Endothelial cell of umbilical vein (primary cell): ENCODE results near the gene CCDC121. TPM values are rescaled to one million over a fixed set of nuclear protein-coding genes. Genes with fewer than 3 reads are reported as not detected.

Source experiments
- Bru-seq: library from RNA; stranded (reverse); fragments of 400-500 nt; gene quantifications from one replicate; lab custom pipeline; 2021; lab: Mats Ljungman, UMichigan
- BruChase-seq, 2 experiments: library from RNA; stranded (reverse); fragments of 400-500 nt; gene quantifications; one replicate each; lab custom pipeline; 2021; lab: Mats Ljungman, UMichigan
- BruUV-seq: library from RNA; stranded (reverse); fragments of 400-500 nt; replicated peaks from 2 replicates; lab custom pipeline; 2021; lab: Mats Ljungman, UMichigan
- CTCF ChIA-PET: fragments of 300-600, 350-600 bp; sonication (Branson Sonifier 250); formaldehyde crosslinking; loops from one replicate; lab custom pipeline; 2021; ENCODE audit warnings: antibody characterized with exemption, inconsistent platforms; lab: Charles Lee
- POLR2A ChIA-PET: fragments of 300-600, 350-600 bp; sonication (Branson Sonifier 250); formaldehyde crosslinking; loops from one replicate; lab custom pipeline; 2021; ENCODE audit warnings: antibody characterized with exemption, inconsistent platforms; lab: Charles Lee
- DNase-seq: peaks from one replicate; pipeline ENCODE4 v3.0.0-alpha.2; 2011; ENCODE audit warnings: low read depth, low spot score
- FAIRE-seq: peaks from 2 replicates; lab custom pipeline; 2011; peaks lifted over from hg19 to GRCh38; lab: Jason Lieb, UNC
- H2AFZ ChIP-seq: 2 replicates; pipeline ENCODE4 v1.6.0; 2012; ENCODE audit warnings: low read depth, low read length, control low read depth, inconsistent platforms
- H3K27ac ChIP-seq: 2 replicates; pipeline ENCODE4 v1.5.1; 2011; ENCODE audit warnings: low read depth, mild to moderate bottlenecking, control low read depth, low read length, moderate library complexity; ENCODE audit not compliant: insufficient read depth
- H3K27me3 ChIP-seq, 2 experiments: 2 replicates each; pipeline versions ENCODE4 v1.6.0 to v1.6.1; 2011; ENCODE audit warnings: low read length in 2 of 2, mixed read lengths in 1 of 2; ENCODE audit not compliant: control insufficient read depth in 2 of 2, insufficient read depth in 2 of 2
- H3K36me3 ChIP-seq, 2 experiments: 2 replicates in 1 of 2; 3 replicates in 1 of 2; pipeline ENCODE4 v1.5.1; 2011; ENCODE audit warnings: low read length in 2 of 2, mild to moderate bottlenecking in 1 of 2, moderate library complexity in 1 of 2; ENCODE audit not compliant: control insufficient read depth in 2 of 2, insufficient read depth in 2 of 2; ENCODE audit errors: extremely low read depth in 1 of 2
- H3K4me1 ChIP-seq: 3 replicates; pipeline ENCODE4 v1.5.1; 2011; ENCODE audit warnings: mild to moderate bottlenecking, low read length; ENCODE audit not compliant: control insufficient read depth, insufficient read depth; ENCODE audit errors: extremely low read depth
- H3K4me2 ChIP-seq: 2 replicates; pipeline ENCODE4 v1.6.1; 2011; ENCODE audit warnings: low read length, control low read depth, mixed read lengths; ENCODE audit not compliant: insufficient read depth
- H3K4me3 ChIP-seq, 3 experiments: fragments of 200-600 bp in 1 of 3; sonication (generic), shearing (Covaris generic) in 1 of 3; replicated peaks in 1 of 3; 2 replicates each; pipeline ENCODE4 v1.5.1; 2011 to 2016; ENCODE audit warnings: control low read depth in 3 of 3, low read length in 3 of 3, mild to moderate bottlenecking in 2 of 3, inconsistent platforms in 1 of 3, low read depth in 1 of 3, moderate library complexity in 1 of 3; ENCODE audit not compliant: insufficient read depth in 1 of 3
- H3K79me2 ChIP-seq: 2 replicates; pipeline ENCODE4 v1.6.0; 2012; ENCODE audit warnings: low read length, inconsistent platforms; ENCODE audit not compliant: control insufficient read depth, insufficient read depth
- H3K9ac ChIP-seq: replicated peaks from 2 replicates; pipeline ENCODE3; 2011; ENCODE audit warnings: low read length, control low read depth; ENCODE audit not compliant: insufficient read depth; ENCODE audit errors: extremely low read depth
- H3K9me1 ChIP-seq: replicated peaks from 3 replicates; pipeline ENCODE4 v1.6.0; 2011; ENCODE audit warnings: mild to moderate bottlenecking, low read length; ENCODE audit not compliant: control insufficient read depth, insufficient read depth; ENCODE audit errors: extremely low read depth
- H3K9me3 ChIP-seq: replicated peaks from 2 replicates; pipeline ENCODE4 v1.5.1; 2012; ENCODE audit warnings: low read length, inconsistent platforms; ENCODE audit not compliant: control insufficient read depth, insufficient read depth
- H4K20me1 ChIP-seq: replicated peaks from 2 replicates; pipeline ENCODE3; 2011; ENCODE audit warnings: mild to moderate bottlenecking, low read length; ENCODE audit not compliant: control insufficient read depth, insufficient read depth; ENCODE audit errors: extremely low read depth
- CTCF ChIP-seq, 2 donors: IDR thresholded peaks; 1 replicate in 1 of 2; 2 replicates in 1 of 2; pipeline ENCODE4 v1.5.1; 2011; ENCODE audit warnings: low read length in 2 of 2, mild to moderate bottlenecking in 2 of 2, moderate library complexity in 2 of 2, control low read depth in 1 of 2, inconsistent platforms in 1 of 2, low read depth in 1 of 2; ENCODE audit not compliant: insufficient read depth in 1 of 2; ENCODE audit errors: extremely low read depth in 1 of 2
- EZH2 ChIP-seq: IDR thresholded peaks from 2 replicates; pipeline ENCODE4 v1.6.1; 2012; ENCODE audit warnings: borderline replicate concordance, low read depth, mild to moderate bottlenecking, moderate library complexity, low read length, inconsistent platforms; ENCODE audit not compliant: severe bottlenecking
- FOS ChIP-seq: IDR thresholded peaks from 2 replicates; pipeline ENCODE4 v1.6.1; 2011; ENCODE audit warnings: mild to moderate bottlenecking, low read length, moderate library complexity, borderline replicate concordance; ENCODE audit not compliant: insufficient read depth
- GATA2 ChIP-seq: IDR thresholded peaks from 2 replicates; pipeline ENCODE4 v1.7.0; 2011; ENCODE audit warnings: low read depth, mild to moderate bottlenecking, moderate library complexity, mixed read lengths, low read length; ENCODE audit not compliant: insufficient read length, insufficient read depth
- JUN ChIP-seq: IDR thresholded peaks from 2 replicates; pipeline ENCODE4 v1.6.1; 2011; ENCODE audit warnings: borderline replicate concordance, low read depth; ENCODE audit not compliant: insufficient read length, insufficient read depth
- MAX ChIP-seq: IDR thresholded peaks from 2 replicates; pipeline ENCODE4 v1.6.1; 2011; ENCODE audit not compliant: insufficient read depth, insufficient read length
- MYC ChIP-seq: IDR thresholded peaks from one replicate; pipeline ENCODE4 v1.6.1; 2011; ENCODE audit warnings: mild to moderate bottlenecking, low read depth, low read length
- POLR2A ChIP-seq: IDR thresholded peaks from 2 replicates; pipeline ENCODE4 v1.6.1; 2012; ENCODE audit warnings: low read depth, mild to moderate bottlenecking, control low read depth, low read length
- POLR2AphosphoS5 ChIP-seq: IDR thresholded peaks from 2 replicates; pipeline ENCODE4 v1.6.1; 2012; ENCODE audit warnings: low read depth, mild to moderate bottlenecking, control low read depth, low read length, moderate library complexity; ENCODE audit not compliant: insufficient read depth
- dilution Hi-C: fragments of 300-500 bp; cut with MboI; formaldehyde crosslinking; loops from one replicate; pipeline ENCODE4 v1.15.0; 2019; ENCODE audit warnings: low sequenced_read_pairs; ENCODE audit not compliant: extremely low pct_ligation_motif_present
- intact Hi-C: fragments of 100-400 bp; cut with micrococcal nuclease; formaldehyde crosslinking; loops from one replicate; pipeline ENCODE4 v1.10.0; 2022
- long read RNA-seq: library from polyadenylated mRNA; stranded (forward); transcript quantifications from one replicate; pipeline ENCODE4 v2.0.0, GENCODE V29; 2021
- polyA minus RNA-seq, 3 experiments: library from RNA; depleted of rRNA, polyadenylated mRNA; stranded (reverse); fragments of >200 nt; gene quantifications; 1 replicate in 1 of 3; 2 replicates in 2 of 3; pipeline ENCODE4 v1.2.3, GENCODE V29; 2011
- polyA plus RNA-seq, 4 experiments: library from polyadenylated mRNA; depleted of rRNA in 3 of 4; stranded (reverse) in 3 of 4; unstranded in 1 of 4; fragments of >200 nt; gene quantifications; 2 replicates each; pipeline versions ENCODE4 v1.2.1 to v1.2.3, GENCODE V29; 2011 to 2012; ENCODE audit warnings: missing spikeins in 1 of 4
- total RNA-seq: library from RNA; stranded (reverse); gene quantifications from 2 replicates; pipeline ENCODE4 v1.2.3, GENCODE V29; 2021

Gene CCDC121
- total RNA-seq (1.7 and 3.3 TPM in 2 replicates), polyA plus RNA-seq (0.92 and 1.2 TPM in 2 replicates), polyA minus RNA-seq (0.79 and 0.95 TPM in 2 replicates), Bru-seq, nascent RNA (percentile 52 among the genes with signal in this experiment), BruChase-seq, experiment 1, labeled RNA remaining after a 6-hour chase (percentile 33 among the genes with signal in this experiment), BruChase-seq, experiment 2, labeled RNA remaining after a 2-hour chase (percentile 50 among the genes with signal in this experiment)
- 1.4 and 1.5 TPM in 2 replicates for polyA plus RNA-seq (2011; cell fraction: cytosol; rRNA removed)
- polyA plus RNA-seq (2011; cell fraction: nucleus; rRNA removed): 1.4 and 1.8 TPM in 2 replicates
- polyA plus RNA-seq (2012): 2.2 and 2.7 TPM in 2 replicates
- 1.0 TPM for polyA minus RNA-seq (2011; cell fraction: cytosol; rRNA and poly(A)+ RNA removed)
- polyA minus RNA-seq (2011; cell fraction: nucleus; rRNA and poly(A)+ RNA removed): 0.96 and 1.0 TPM in 2 replicates
- long read RNA-seq, partial matches to known transcripts: 0 of 3 reads
- long read RNA-seq, other reads (novel, unspliced or antisense): 0 of 3 reads

- Histone ChIP-seq H3K9me1 (no peaks in the 10 kb centered on the region), H3K4me2 (peak within 1 kb of the TSS; percentile 99), H3K27me3 (no peaks in the 10 kb centered on the region), H3K9ac (peak within 1 kb of the TSS; percentile 95), H2AFZ (peak within 1 kb of the TSS; percentile 95), H3K79me2 (peaks cover 10% of the 10 kb centered on the region), H3K4me1 (peaks cover 27% of the 10 kb centered on the region), H3K27ac (peak within 1 kb of the TSS; percentile 69), H4K20me1 (no peaks in the 10 kb centered on the region), H3K4me3 (peak within 1 kb of the TSS; percentile 98), H3K9me3 (no peaks in the 10 kb centered on the region), H3K36me3 (peaks cover 4 to 7% of the 10 kb centered on the region in 2 experiments)
- POLR2A ChIA-PET: no interaction called here
- DNase-seq: peak; percentile 93
- BruUV-seq: TSS peak; percentile 35
- peak; percentile 79 for FAIRE-seq
- intact Hi-C loops: loop anchor here (1.0 to 2.0 kb wide), 6 partner anchors 34 to 220 kb away; partner anchors contain the start of genes IFT172, NRBP1, PPM1G and SLC4A1AP
- TF ChIP-seq CTCF (IDR thresholded peaks at IDR 0.05; ENCODE audit: extremely low read depth in 1 of 2, insufficient read depth in 1 of 2, low read depth in 1 of 2, low read length in 2 of 2): no peak
- TF ChIP-seq EZH2: no peak
- peak; percentile 96 for TF ChIP-seq POLR2A
- TF ChIP-seq MAX: peak; percentile 34
- TF ChIP-seq FOS: peak; percentile 82
- no peak for TF ChIP-seq GATA2
- TF ChIP-seq JUN: no peak
- TF ChIP-seq POLR2AphosphoS5: peak; percentile 88
- peak; percentile 40 for TF ChIP-seq MYC
- CTCF ChIA-PET: interaction anchor here (1.0 to 2.4 kb wide), 2 partner anchors 9 to 54 kb away, joined by 3 to 14 read pairs; no protein-coding TSS in a partner anchor
- dilution Hi-C loops: no loop called here
These were observed at the start of gene CCDC121, which contains the start of gene GPN1 for GRCh38 chr2:27628767-27629709. Gene CCDC121 (minus strand): TSS chr2:27629012. CDS start chr2:27627799, 1,213 bp downstream. Gene GPN1 (plus strand): TSS chr2:27629050. CDS start chr2:27629059, 9 bp downstream.
